GM19239 (cell line): ENCODE measurements around the gene NFS1.
A peak's percentile ranks its signal among the peaks of the same experiment; 100 is the strongest.
"Not testable (repeated sequence)": the region's sequence is repeated elsewhere in the genome, so short reads cannot be mapped to it uniquely, and the experiment has no call there.

Experiments
- DNase-seq: peaks from one replicate; pipeline ENCODE4 v3.0.0; 2011; ENCODE audit warnings: low spot score; ENCODE audit not compliant: insufficient read length
- FAIRE-seq: peaks from 2 replicates; lab custom pipeline; 2011; peaks lifted over from hg19 to GRCh38; lab: Jason Lieb, UNC

NFS1 gene

DNA sequence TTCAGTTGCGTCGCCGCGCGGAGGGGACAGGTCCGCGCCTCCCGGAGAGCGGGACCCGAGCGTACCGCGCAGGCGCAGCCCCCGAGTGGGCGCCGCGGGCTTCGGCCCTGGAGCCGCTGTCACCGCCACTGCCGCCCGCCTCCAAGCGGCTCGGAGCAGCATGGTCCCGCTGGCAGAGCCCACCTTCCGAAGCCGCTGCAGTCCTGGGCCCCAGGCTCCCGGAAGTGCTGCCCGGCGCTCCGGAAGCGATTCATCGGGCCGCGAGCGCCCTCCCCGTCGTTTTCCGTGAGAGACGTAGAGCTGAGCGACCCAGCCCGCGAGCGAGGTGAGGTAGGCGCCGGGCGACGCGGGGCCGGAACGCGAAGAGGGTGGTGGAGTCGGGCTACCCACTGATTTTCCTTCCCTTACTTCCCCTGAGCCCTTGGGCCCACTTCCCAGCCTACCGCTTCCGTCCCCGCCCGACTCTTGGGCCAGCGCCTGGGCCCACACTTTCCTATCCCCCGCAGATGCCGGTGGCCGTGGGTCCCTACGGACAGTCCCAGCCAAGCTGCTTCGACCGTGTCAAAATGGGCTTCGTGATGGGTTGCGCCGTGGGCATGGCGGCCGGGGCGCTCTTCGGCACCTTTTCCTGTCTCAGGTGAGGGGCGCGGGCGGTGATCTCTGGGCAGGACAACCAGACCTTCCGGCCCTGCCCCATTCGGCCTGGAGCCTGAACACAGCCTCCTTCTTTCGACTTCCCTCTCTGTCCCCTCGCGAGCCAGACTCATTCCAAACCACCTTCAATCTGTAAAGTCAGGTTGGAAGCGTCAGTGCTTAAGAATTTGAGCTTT, at the start of gene NFS1, which contains the start of gene ROMO1:
NFS1 (minus strand) TSS at position 226 of the 830 bp plus-strand sequence; CDS start at position 162, 64 bp downstream.
ROMO1 (plus strand) TSS at position 279 of the 830 bp plus-strand sequence; CDS start at position 507, 228 bp downstream.
- DNase-seq (peak; percentile 79), FAIRE-seq (peak; percentile 73)

GRCh38 chr20:35744492-35744841, 45.3 kb upstream of the NFS1 start:
- FAIRE-seq, DNase-seq: not testable (repeated sequence)

- peak; percentile 35 for FAIRE-seq
Observed at GRCh38 chr20:35743693-35744491, 44.7 kb upstream of the NFS1 start.

DNA sequence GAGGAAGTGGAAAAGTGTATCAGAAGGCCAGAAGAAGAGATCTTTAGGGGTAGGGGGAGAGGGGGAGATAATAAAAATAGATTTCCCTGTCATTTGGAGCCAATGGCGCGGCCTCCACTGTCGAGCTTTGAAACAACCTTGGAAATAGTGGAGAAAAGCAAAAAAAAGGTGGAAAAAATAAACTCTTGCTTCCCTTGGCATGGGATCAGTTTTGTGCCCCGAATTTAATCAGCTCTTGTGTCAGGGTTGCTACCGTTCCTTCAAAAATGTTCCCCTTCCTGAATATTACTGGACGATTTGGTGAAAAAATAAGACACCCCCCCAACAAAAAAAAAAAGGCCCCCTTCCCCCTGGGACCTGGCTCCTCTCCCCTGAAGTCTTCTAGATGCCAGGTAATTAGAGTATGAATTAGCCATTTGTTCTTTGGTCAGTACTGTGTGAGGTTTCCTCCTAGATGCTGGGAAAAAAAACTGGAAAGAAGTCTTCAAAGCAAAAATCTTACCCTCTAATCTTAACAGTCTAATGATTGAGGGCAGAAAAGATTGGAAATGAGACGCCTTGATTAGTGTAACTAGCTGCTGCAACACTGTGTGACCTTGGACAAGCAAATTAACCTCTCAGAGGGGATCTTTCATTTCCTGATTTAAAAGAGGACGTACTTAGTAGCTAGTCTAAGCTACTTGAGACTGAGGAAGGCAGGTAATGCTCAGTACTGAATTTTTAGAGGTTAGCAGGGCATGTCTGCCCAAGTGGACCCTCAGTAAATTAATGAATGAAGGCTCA, 43.8 kb upstream of the NFS1 start:
- FAIRE-seq (peak; percentile 92), DNase-seq (no peak)

More at GRCh38 chr20:35743693-35744491, 44.7 kb upstream of the NFS1 start:
- no peak for DNase-seq

DNA sequence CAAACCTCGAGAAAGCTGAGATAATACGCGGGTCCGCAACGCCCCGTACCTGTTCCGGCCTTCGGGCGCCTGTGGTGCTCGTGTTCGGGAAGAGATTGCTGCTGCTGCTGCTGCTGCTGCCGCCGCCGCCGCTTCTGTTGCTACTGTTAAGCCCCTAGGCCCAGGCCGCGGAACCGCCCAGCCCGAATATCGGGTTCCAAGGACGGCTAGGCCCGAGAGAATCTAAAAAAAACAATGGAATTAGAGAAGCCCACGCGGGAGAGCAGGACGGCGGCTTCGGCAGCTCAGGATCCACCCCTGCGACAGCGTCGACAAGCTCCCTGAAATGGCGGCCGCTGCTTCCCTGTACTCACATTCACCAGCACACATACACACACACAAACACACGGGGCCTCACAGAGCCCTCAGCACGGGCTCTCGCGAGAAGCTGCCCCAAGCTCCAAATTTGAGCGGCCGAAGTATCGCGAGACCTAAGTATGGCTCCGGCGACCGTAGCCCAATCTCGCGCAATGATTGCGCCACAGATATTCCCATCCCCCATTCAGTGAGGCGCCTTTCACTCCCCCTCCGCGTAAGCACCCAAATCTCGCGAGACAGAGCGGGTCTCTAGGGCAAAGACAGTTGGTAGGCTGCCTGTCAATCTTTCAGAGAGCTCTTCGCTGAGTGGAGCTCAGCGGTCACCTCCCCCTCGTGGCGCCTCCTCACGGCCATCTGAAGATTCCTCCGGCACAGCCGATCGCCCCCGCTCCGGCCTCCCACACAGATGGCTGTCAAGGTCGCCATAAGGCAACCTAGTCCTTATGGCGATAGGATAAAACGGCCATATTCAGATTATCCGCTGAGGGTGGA, 43.0 kb upstream of the NFS1 start, which contains the start of gene RBM39:
RBM39 (minus strand) TSS at position 369 of the 849 bp plus-strand sequence. CDS start 1,386 bp downstream, outside the sequence.
- DNase-seq (peak; percentile 76), FAIRE-seq (peak; percentile 94)

DNA sequence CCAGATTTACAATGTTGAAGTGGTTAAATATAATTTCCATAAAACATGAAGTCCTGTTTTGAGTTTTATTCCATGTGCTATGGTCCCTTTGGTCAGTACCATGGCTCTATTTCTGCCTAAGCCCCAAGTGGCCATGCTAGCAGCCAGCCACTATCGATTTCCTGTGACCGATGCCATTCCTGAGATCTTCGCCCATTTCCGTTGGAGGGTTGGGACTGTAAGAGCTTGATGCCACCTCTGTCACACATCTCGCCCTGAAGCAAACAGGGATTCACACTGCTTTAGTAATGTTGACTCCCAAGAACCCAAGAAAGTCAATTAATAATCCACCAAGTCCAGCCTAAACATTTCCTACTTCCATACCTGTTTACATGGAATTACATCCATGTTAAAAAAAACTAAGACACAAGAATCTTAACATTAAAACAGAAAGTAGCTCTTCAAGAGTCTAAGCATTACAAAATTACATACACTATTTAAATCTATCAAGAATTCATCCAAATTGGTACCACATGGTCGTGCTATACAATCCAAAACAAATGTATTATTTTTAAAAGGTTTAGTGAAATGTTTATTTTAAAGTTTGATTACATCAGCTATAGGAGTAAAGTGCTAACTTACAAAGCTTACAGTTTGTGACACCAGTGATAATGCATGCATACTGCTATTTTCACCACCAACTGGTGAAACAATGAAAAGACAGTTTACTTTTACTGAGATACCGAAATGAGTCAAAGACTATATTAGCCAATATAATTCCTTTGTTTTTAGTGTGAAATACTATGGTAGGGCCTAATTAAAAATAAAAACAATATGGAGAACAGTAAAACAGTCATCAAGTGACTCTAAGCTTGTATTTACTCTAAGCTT, 40.4 kb upstream of the NFS1 start:
- no peak for FAIRE-seq
- DNase-seq, result no peak

GRCh38 chr20:35738410-35739179, 39.4 kb upstream of the NFS1 start:
- DNase-seq (no peak), FAIRE-seq (no peak)

DNA sequence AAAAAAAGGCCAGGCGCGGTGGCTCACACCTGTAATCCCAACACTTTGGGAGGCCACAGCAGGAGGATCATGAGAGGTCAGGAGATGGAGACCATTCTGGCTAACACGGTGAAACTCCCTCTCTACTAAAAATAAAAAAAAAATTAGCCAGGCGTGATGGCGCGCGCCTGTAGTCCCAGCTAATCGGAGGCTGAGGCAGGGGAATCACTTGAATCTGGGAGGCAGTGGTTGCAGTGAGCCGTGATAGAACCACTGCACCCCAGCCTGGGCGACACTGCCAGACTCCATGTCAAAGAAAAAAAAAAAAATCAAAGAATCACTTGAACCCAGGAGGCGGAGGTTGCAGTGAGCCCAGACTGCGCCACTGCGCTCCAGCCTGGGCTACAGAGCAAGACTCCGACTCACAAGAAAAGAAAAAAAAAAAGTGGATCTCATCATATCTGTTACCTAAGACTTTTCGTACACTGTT, 38.7 kb upstream of the NFS1 start:
- DNase-seq (no peak), FAIRE-seq (no peak)

GRCh38 chr20:35735826-35736470, 36.8 kb upstream of the NFS1 start:
- DNase-seq, result no peak
- FAIRE-seq, result no peak

GRCh38 chr20:35734777-35735649, 35.9 kb upstream of the NFS1 start:
- no peak for DNase-seq
- no peak for FAIRE-seq

GRCh38 chr20:35734374-35734773, 35.2 kb upstream of the NFS1 start:
- FAIRE-seq (no peak), DNase-seq (no peak)

DNA sequence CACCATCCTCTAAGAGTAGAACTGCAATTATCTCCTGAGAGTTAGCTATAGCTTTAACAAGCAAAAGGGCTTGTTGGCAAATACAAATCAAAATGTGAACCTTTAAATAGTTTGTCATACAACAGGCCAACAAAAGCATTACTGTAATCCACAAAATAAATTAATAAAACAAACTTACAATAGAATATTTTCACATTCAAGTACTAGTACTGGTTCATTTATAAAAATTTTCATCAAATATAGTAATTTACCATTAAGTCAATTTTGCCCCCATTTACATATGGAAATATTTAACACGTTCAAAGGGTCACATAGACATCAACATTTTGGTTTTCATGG, 33.5 kb upstream of the NFS1 start:
- FAIRE-seq, result no peak
- DNase-seq, result no peak

DNA sequence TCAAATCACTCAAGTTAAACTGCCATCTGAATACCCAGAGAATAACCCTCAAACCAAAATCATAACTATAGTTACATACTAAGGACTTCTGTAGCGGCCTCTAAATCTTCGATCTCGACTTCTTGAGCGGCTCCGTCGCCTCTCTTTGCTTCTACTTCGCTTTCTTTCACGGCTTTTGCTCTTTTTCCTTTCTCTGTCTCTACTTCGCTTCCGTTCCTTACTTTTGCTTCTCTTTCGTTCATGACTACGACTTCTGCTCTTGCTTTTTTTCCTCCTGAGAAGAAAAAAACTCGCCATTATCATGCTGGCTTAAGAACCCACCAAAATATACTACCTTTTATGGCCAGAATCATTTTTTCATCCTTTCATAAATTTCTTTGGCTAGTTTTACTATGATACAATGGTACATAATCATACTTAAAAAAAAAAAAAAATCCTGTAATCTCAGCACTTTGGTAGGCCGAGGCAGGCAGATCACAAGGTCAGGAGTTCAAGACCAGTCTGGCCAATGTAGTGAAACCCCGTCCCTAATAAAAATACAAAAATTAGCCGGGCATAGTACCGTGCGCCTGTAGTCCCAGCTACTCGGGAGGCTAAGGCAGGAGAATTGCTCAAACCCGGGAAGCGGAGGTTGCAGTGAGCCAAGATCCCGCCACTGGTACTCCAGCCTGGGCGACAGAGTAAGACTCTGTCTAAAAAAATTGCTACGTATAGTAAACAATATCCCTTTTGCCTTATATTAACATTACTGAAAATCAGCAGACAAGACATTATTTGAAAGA, 32.9 kb upstream of the NFS1 start:
- FAIRE-seq (no peak), DNase-seq (no peak)

DNA sequence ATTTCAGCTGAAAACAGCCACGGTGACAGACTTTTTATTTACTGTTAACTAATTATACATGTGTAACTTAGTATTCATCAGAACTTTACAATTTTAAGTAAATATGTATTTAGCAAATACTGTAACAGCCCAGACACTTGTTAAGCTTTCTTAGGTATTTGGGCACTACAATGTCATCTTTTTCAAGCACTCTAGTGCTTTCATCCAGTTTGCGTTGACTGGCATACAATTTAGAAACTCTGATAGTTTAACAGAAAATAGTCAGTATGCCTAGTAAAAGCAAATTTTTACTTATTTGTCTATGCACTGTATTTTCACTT, 32.3 kb upstream of the NFS1 start:
- DNase-seq (no peak), FAIRE-seq (no peak)

- FAIRE-seq (no peak), DNase-seq (no peak)
Observed at GRCh38 chr20:35730583-35731468, 31.7 kb upstream of the NFS1 start.
